SK-N-MC (cell line): ENCODE measurements around the gene SLC41A3.

Source experiments
- EZH2 ChIP-seq: fragments of 200-600 bp; sonication (generic); IDR thresholded peaks from one replicate; pipeline ENCODE4 v1.6.1; 2017; ENCODE audit warnings: antibody characterized with exemption
- POLR2AphosphoS5 ChIP-seq: IDR thresholded peaks from 2 replicates; pipeline ENCODE4 v1.6.1; 2012; ENCODE audit warnings: mild to moderate bottlenecking, low read depth, low read length, borderline replicate concordance

GRCh38 chr3:126078866-126079265, 5.1 kb downstream of the SLC41A3 start:
- no peak for TF ChIP-seq EZH2
- TF ChIP-seq POLR2AphosphoS5 = no peak
